ENCODE measurements around the gene TRIM52.
"Not testable (repeated sequence)": the region's sequence is repeated elsewhere in the genome, so short reads cannot be mapped to it uniquely, and the experiment has no call there.

- not testable (repeated sequence) for TF ChIP-seq CTCF, POLR2A (IDR thresholded peaks at IDR 0.05)
Observed at GRCh38 chr5:181283841-181284755, 23.2 kb upstream of the TRIM52 start.
